Measurements from ENCODE around the gene TRAF3.
A peak's percentile ranks its signal among the peaks of the same experiment; 100 is the strongest.
"Not testable (repeated sequence)": the region's sequence is repeated elsewhere in the genome, so short reads cannot be mapped to it uniquely, and the experiment has no call there.

The TRAF3 gene

DNA sequence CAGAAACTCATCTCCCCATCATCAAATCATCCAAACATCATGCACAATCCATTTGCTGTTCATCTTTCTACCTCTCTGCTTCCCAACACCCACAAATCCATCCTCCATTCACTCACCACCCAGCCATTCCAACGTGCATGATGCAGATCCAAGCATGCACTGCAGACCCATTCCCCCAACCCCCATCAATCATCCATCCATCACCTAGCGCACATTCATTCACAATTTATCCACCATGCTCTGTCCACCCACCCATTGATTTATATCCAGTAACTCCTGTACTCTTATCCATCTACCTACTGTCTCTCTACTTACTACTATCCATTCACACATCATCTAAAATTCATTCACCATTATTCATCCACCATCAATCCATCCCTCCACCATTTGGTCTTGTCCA is 141.2 kb downstream of the TRAF3 start:
- DNase-seq (ENCODE audit: low read depth in 4 of 4, low spot score in 1 of 4): no peak

DNA sequence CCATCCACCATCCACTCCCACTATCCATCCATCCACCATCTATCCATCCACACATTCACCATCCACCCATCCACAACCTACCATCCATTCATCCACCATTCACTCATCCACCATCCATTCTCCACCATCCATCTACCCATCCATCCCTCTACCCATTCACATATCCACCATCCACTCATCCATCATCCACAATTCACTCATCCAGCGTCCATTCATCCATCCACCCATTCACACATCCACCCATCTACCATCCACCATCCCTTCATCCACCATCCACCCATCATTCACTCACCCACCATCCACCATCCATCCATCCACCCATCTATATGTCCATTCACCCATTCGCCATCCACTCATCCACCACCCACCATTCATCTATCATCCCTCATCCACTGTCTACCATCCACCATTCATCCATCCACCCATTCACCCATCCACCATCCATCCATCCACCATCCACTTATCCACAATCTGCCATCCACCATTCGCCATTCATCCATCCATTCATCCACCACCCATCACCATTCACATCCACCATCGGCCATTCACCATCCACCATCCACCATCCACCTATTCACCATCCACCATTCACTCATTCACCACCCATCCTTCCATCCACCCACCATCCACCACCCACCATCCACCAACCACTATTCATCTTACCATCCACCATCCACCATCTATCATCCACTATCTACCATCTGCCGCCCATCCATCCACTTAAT is 143.2 kb downstream of the TRAF3 start:
- DNase-seq (ENCODE audit: low read depth in 4 of 4, low spot score in 1 of 4): no peak

DNA sequence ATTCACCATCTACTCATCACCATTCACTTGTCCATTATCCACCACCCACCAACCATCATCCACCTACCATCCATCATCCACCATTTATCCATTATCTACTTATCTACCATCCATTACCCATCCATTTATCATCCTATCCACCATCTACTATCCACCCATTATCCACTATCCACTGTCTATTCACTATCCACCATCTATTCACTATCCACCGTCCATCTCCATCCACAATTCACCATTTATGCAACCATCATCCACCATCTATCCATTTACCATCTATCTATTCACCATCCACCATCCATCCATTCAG is 143.7 kb downstream of the TRAF3 start:
- no peak for DNase-seq (ENCODE audit: low read depth in 4 of 4, low spot score in 1 of 4)

DNA sequence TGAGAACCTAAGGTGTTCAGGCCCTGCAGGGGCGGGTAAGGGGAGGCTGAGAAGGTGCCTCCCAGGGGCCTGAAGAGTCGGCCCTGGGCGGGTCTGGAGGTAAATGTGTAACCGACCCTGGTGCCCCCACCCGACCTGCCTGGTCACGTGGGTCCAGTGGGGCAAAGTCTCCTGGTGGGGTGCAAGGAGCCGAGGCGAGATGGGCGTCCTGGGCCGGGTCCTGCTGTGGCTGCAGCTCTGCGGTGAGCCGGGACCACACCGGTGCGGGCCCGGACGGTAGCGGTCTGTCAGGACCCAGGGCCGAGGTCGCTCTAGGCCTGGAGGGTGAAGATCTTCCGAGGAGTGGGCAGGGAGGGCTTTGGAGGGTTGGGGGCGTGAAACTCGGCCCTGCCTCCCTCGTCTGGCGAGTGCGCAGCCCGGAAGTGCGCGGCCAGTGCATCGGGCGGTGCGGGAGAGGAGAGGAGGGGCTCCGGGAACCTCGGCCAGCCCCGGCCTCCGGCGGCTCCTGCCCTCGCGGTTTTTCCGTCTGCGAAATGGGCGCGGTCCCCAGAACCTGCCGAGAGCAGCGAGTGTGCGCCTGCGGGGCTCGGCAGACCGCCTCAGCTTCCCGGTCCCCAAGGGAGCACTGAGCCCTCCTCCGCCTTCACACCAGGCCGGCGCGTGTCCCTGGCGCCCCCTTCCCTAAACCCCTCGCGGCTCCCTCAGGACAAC is 145.4 kb downstream of the TRAF3 start, which contains the start of gene AMN:
AMN (plus strand) TSS at position 174 of the 711 bp plus-strand sequence; CDS start at position 200, 26 bp downstream.
- DNase-seq (ENCODE audit: low read depth in 4 of 4, low spot score in 1 of 4): no peak

DNA sequence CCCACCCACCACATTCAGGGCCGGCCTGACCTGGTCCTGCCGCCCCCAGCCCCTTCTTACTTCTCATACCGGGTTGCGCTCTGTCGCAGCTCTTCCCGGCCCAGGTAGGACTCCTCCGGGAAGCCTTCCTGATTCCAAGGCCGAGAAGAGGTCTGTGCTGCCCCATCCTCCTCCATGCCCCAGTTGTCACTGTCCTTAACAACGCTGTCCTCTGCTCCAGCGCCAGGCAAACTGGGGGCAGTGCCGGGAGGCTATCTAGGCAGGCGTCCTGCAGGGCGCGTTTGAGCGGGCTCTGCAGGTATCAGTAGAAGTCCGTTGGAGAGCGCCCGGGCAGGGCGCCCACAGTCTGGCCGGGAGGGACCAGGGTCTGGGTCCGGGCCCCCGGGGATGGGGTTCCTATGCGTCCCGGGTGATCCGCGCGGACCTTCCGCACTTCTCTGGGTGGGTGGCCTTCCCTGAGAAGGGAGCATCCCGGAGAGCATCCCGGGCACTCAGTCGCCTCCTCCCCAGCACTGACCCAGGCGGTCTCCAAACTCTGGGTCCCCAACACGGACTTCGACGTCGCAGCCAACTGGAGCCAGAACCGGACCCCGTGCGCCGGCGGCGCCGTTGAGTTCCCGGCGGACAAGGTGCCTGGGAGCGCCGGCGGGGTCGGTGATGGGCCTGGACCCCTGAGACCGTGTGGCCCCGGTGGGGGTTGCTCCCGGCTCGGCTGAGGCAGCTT is 146.1 kb downstream of the TRAF3 start:
- DNase-seq (ENCODE audit: low read depth in 4 of 4, low spot score in 1 of 4): no peak

DNA sequence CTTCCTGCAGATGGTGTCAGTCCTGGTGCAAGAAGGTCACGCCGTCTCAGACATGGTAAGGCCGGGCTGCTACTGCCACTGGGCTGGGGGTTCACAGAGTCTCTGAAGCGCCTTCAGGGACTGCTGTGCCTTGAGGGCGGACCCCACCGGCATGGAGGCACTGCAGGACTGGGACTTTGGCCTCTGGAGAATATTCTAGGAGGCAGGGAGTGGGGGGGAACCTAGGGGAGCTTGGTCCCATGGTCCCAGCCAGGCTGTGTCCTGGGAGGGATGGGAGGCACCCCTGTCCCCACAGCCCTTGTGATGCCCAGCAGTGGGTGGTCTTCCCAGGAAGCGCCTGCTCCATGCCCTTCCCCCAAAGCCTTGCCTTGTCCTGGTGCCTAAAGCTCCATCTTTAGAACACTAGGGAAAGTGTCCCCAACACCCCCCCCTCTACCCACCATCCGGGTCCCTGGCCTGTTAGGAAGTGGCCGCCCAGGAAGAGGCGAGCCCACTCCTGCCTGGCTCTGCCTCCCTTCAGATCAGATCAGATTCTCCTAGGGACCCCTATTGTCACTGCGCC is 146.8 kb downstream of the TRAF3 start:
- no peak for DNase-seq (ENCODE audit: low read depth in 4 of 4, low spot score in 1 of 4)

DNA sequence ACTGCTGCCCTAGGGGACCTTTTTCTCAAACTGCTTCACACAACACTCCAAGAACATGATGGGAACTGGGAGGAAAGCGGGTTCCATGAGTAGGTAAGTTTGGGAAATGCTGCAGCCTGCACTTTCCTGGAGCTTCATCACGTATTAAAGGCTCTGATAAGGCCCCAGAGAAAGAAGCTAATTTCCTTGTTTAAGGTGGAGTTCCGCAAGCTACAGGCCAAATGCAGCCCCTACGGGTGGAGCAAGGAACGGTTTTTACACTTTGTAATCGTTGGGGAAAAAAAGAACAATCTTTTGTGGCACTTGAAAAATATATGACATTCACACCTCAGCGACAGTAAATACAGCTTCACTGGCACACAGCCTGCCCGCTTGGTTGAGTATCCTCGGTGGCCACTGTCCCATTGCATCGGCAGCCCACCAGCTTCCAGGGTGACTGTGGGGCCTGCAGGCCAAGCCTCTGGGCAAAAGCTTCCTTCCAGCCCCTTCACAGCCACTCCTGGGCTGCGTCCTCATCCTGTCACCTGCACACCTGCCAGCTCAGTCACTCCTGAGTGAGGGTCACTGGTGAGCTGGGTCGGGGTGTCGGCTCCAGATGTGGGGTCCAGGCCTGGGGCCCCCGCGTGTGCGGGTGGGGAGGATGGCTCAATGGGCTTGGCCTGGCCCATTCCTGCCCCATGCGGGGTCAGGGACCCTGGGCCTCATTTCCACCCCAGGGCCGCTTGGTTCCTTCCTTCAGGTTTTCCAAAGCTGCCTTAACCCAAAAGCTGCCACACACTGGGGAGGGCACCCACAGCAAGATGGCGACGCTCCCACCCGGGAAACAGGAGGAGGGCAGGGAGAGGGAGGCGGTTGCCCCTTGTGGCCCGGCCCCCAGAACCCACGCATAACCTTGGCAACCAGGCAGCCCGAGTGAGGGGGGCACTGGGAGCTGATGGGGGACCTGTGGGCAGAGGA is 147.7 kb downstream of the TRAF3 start:
- no peak for DNase-seq (ENCODE audit: low read depth in 4 of 4, low spot score in 1 of 4)

DNA sequence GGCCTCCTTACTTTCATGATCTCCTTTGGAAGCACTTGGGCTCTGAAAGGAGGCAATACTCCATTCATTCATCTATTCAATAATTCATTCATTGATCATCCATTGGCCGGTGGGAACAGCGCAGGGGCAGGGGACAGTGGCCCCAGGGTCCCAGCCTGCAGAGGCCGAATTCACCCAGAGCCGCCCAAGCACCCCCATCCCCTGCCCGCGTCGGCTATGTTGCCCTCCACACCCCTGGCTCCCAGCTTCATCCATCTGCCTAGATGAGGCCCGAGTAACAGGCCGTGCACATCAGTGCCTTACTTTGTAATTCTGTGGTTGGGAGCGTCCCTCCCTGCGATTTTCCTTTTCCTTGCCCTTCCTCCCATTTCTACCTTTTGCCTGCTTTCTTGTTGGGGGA is 148.4 kb downstream of the TRAF3 start:
- no peak for DNase-seq (ENCODE audit: low read depth in 4 of 4, low spot score in 1 of 4)

DNA sequence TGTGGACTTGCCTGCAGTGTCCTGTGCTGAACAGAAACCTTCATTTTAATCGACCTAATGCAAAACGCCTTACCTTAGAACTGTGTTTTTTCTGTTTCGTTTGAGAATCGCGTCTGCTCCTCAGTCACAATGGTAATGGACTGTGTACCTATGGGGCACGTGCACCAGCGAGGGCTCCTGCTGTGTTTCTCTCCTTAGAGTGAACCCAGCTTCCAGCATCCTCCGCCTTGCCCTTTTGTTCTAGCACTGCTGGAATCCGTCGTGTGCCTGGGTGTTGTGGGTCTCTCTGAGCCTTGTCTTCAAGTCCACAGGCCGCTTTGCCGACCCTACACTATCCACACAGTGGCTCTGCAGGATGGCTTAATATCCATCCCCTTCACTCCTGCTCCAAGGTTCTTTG is 148.9 kb downstream of the TRAF3 start:
- DNase-seq (ENCODE audit: low read depth in 4 of 4, low spot score in 1 of 4): no peak

DNA sequence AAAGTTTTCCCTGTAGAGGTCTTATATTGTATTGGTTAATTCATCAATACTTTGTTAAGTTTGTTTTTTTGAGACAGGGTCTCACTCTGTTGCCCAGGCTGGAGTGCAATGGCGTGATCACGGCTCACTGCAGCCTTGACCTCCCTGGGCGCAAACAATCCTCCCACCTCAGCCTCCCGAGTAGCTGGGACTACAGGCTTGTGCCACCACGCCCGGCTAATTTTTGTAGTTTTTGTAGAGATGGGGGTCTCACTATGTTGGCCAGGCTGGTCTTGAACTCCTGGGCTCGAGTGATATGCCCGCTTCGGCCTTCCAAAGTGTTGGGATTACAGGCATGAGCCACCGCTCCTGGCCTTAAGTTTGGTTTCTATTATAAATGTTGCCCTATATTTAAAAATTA is 149.6 kb downstream of the TRAF3 start:
- DNase-seq (ENCODE audit: low read depth in 4 of 4, low spot score in 1 of 4): not testable (repeated sequence)

DNA sequence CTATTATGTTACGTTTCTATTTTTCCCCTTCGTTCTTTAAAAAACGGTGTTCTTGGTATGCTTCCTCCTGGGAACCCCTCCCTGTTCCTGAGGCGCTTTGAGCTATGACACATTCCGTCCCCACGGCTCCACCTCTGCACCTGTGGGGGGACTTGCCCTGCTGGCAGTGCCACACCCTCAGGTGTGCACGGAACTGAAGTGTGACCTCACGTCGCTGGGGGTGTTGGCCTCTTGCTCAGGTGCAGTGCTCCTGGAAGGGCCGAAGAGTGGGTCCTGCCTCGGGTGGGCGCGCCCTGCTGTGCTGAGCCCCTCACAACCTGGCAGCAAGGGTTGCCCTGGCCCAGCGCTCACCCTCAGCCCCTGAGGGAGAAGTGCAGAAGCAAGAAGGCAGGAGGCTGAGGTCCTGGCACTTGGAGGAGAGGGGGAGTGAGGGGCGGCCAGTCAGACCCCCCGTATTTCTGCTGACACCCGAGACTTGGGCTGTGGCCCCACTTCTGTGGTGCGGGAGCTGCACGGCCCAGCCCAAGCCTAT is 150.2 kb downstream of the TRAF3 start:
- no peak for DNase-seq (ENCODE audit: low read depth in 4 of 4, low spot score in 1 of 4)

DNA sequence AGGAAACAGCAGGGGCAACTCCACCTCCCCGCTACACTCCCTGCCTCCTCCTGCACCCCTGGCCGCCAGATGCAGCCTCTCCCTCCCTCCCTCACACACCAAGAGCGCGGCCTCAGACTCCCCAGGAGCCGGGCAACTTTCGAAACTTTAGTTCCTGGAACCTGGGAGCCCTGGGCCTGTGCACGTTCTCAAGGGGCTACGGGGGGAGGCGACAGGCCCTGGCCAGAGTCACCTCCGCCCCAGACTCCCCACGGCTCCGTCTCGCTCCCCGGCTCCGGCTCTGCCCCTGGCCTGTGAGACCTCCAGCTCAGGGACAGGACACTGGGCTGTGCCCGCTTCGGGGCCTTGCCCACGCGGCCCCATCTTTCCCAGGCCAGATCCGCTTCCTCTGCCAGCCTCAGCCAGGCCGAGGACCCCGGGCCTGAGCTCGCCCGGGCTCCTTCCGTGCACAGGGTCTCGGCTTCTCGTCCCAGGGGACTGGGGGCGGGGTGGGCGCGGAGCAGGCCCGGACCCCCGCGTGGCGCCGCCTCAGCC is 150.7 kb downstream of the TRAF3 start:
- DNase-seq (ENCODE audit: low read depth in 4 of 4, low spot score in 1 of 4): no peak

DNA sequence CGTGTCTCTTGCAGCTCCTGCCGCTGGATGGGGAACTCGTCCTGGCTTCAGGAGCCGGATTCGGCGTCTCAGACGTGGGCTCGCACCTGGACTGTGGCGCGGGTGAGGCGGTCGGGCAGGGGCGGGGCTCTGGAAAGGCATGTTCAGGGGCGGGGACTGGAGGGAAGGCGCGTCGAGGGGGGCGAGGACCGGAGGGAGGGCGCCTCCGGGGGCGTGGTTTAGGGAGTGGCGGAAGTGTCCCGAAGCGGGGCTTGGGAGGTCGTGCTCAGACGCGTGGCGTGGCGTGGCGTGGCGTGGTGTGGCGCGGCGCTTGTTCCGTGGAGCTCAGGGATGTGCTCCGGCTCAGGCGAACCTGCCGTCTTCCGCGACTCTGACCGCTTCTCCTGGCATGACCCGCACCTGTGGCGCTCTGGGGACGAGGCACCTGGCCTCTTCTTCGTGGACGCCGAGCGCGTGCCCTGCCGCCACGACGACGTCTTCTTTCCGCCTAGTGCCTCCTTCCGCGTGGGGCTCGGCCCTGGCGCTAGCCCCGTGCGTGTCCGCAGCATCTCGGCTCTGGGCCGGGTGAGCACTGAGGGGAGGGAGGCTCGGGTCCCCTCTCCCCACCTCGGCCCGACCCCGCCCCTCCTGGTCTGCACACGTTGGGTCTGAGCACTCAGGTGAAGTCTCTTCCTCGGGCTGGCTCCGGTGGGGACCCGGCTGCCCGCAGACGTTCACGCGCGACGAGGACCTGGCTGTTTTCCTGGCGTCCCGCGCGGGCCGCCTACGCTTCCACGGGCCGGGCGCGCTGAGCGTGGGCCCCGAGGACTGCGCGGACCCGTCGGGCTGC is 151.4 kb downstream of the TRAF3 start:
- peak; percentile 32 to 54 (median 42) for DNase-seq (ENCODE audit: low read depth in 4 of 4, low spot score in 1 of 4)

DNA sequence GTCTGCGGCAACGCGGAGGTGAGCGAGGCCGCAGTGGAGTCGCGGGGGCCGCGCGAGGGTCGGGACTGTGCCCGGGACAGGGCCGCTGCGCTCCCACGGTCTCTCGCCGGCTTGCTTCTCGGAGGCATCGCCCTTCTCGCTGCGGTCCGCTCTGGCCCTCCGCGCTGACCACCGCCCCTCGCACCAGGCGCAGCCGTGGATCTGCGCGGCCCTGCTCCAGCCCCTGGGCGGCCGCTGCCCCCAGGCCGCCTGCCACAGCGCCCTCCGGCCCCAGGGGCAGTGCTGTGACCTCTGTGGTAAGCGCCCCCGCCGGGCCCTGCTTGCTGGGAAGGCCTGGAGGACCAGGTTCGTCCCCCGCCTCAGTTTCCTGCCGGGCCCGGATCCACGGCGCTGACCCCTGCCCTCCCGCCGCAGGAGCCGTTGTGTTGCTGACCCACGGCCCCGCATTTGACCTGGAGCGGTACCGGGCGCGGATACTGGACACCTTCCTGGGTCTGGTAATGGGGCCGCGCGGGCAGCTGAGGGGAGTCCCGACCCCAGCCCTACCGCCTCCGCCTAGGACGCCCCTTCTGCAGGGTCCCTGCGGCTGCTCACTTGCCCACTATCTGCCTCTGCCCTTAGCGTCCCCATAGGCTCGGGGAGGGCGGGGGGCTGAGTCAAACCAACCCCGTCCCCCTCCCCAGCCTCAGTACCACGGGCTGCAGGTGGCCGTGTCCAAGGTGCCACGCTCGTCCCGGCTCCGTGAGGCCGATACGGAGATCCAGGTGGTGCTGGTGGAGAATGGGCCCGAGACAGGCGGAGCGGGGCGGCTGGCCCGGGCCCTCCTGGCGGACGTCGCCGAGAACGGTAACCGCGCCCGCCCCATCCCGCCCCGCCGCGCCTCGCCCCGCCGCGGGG is 152.2 kb downstream of the TRAF3 start:
- no peak for DNase-seq (ENCODE audit: low read depth in 4 of 4, low spot score in 1 of 4)

DNA sequence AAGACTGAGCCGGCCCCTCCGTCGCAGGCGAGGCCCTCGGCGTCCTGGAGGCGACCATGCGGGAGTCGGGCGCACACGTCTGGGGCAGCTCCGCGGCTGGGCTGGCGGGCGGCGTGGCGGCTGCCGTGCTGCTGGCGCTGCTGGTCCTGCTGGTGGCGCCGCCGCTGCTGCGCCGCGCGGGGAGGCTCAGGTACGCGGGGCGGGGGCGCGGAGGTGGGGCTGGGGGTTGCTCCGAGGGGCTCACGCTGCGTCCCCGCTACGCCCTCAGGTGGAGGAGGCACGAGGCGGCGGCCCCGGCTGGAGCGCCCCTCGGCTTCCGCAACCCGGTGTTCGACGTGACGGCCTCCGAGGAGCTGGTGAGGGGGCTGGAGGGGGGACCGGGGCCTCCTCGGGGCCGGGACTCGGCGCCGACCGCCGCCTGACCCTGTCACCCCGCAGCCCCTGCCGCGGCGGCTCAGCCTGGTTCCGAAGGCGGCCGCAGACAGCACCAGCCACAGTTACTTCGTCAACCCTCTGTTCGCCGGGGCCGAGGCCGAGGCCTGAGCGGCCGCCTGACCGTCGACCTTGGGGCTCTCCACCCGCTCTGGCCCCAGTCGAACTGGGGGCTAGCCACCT is 153.0 kb downstream of the TRAF3 start:
- no peak for DNase-seq (ENCODE audit: low read depth in 4 of 4, low spot score in 1 of 4)

DNA sequence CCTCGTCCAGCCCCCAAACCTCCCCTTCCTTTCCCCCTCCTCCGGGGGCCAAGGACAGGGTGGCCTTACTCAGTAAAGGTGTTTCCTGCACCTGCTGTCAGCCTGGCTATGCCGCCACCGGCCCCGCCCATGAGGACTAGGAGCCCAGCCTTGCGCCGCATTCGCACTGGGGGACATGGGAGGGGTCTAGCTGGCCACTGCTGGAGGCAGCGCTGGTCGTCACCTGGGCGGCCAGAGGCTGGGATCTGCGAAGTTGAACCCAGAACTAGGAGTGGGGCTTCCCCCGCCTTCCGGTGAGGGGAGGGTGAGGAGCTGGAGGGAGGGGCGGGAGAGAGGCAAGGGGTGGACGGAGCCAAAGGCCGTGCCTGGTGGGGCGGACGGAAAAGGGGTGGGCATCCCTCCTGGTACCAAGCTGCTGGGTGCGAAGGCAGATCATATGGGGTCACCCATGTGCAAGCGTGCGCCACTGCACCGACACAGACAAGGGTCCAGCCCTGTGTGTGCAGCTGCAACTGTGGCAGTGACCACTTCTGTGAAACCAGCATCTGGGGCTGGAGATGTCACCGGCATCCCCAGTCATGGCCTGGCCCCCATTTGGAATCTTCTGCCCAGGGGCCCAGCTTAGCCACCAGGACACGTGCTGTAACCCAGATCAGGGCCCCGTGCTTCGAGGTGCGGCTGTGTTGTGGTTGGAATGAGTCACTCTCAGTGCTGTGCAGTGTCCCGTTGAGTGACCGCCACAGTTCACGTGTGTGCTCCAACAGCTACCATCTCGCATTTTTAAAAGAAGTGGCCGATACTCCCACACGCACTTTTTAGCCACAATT is 153.7 kb downstream of the TRAF3 start:
- DNase-seq (ENCODE audit: low read depth in 4 of 4, low spot score in 1 of 4): no peak
